Endothelial cell of umbilical vein (primary cell): Measurements from ENCODE around the gene ZNF524. TPM values are rescaled to one million over a fixed set of nuclear protein-coding genes. Genes with fewer than 3 reads are reported as not detected.

ENCODE experiments used
- BruUV-seq: library from RNA; stranded (reverse); fragments of 400-500 nt; replicated peaks from 2 replicates; lab custom pipeline; 2021; lab: Mats Ljungman, UMichigan
- CTCF ChIA-PET: fragments of 300-600, 350-600 bp; sonication (Branson Sonifier 250); formaldehyde crosslinking; loops from one replicate; lab custom pipeline; 2021; ENCODE audit warnings: antibody characterized with exemption, inconsistent platforms; lab: Charles Lee
- POLR2A ChIA-PET: fragments of 300-600, 350-600 bp; sonication (Branson Sonifier 250); formaldehyde crosslinking; loops from one replicate; lab custom pipeline; 2021; ENCODE audit warnings: antibody characterized with exemption, inconsistent platforms; lab: Charles Lee
- DNase-seq: peaks from one replicate; pipeline ENCODE4 v3.0.0-alpha.2; 2011; ENCODE audit warnings: low read depth, low spot score
- FAIRE-seq: peaks from 2 replicates; lab custom pipeline; 2011; peaks lifted over from hg19 to GRCh38; lab: Jason Lieb, UNC
- H2AFZ ChIP-seq: 2 replicates; pipeline ENCODE4 v1.6.0; 2012; ENCODE audit warnings: low read depth, low read length, control low read depth, inconsistent platforms
- H3K27ac ChIP-seq: 2 replicates; pipeline ENCODE4 v1.5.1; 2011; ENCODE audit warnings: low read depth, mild to moderate bottlenecking, control low read depth, low read length, moderate library complexity; ENCODE audit not compliant: insufficient read depth
- H3K27me3 ChIP-seq, 2 experiments: 2 replicates each; pipeline versions ENCODE4 v1.6.0 to v1.6.1; 2011; ENCODE audit warnings: low read length in 2 of 2, mixed read lengths in 1 of 2; ENCODE audit not compliant: control insufficient read depth in 2 of 2, insufficient read depth in 2 of 2
- H3K36me3 ChIP-seq, 2 experiments: 2 replicates in 1 of 2; 3 replicates in 1 of 2; pipeline ENCODE4 v1.5.1; 2011; ENCODE audit warnings: low read length in 2 of 2, mild to moderate bottlenecking in 1 of 2, moderate library complexity in 1 of 2; ENCODE audit not compliant: control insufficient read depth in 2 of 2, insufficient read depth in 2 of 2; ENCODE audit errors: extremely low read depth in 1 of 2
- H3K4me1 ChIP-seq: 3 replicates; pipeline ENCODE4 v1.5.1; 2011; ENCODE audit warnings: mild to moderate bottlenecking, low read length; ENCODE audit not compliant: control insufficient read depth, insufficient read depth; ENCODE audit errors: extremely low read depth
- H3K4me2 ChIP-seq: 2 replicates; pipeline ENCODE4 v1.6.1; 2011; ENCODE audit warnings: low read length, control low read depth, mixed read lengths; ENCODE audit not compliant: insufficient read depth
- H3K4me3 ChIP-seq, 3 experiments: fragments of 200-600 bp in 1 of 3; sonication (generic), shearing (Covaris generic) in 1 of 3; replicated peaks in 1 of 3; 2 replicates each; pipeline ENCODE4 v1.5.1; 2011 to 2016; ENCODE audit warnings: control low read depth in 3 of 3, low read length in 3 of 3, mild to moderate bottlenecking in 2 of 3, inconsistent platforms in 1 of 3, low read depth in 1 of 3, moderate library complexity in 1 of 3; ENCODE audit not compliant: insufficient read depth in 1 of 3
- H3K79me2 ChIP-seq: 2 replicates; pipeline ENCODE4 v1.6.0; 2012; ENCODE audit warnings: low read length, inconsistent platforms; ENCODE audit not compliant: control insufficient read depth, insufficient read depth
- H3K9ac ChIP-seq: replicated peaks from 2 replicates; pipeline ENCODE3; 2011; ENCODE audit warnings: low read length, control low read depth; ENCODE audit not compliant: insufficient read depth; ENCODE audit errors: extremely low read depth
- H3K9me1 ChIP-seq: replicated peaks from 3 replicates; pipeline ENCODE4 v1.6.0; 2011; ENCODE audit warnings: mild to moderate bottlenecking, low read length; ENCODE audit not compliant: control insufficient read depth, insufficient read depth; ENCODE audit errors: extremely low read depth
- H3K9me3 ChIP-seq: replicated peaks from 2 replicates; pipeline ENCODE4 v1.5.1; 2012; ENCODE audit warnings: low read length, inconsistent platforms; ENCODE audit not compliant: control insufficient read depth, insufficient read depth
- H4K20me1 ChIP-seq: replicated peaks from 2 replicates; pipeline ENCODE3; 2011; ENCODE audit warnings: mild to moderate bottlenecking, low read length; ENCODE audit not compliant: control insufficient read depth, insufficient read depth; ENCODE audit errors: extremely low read depth
- CTCF ChIP-seq, 2 donors: IDR thresholded peaks; 1 replicate in 1 of 2; 2 replicates in 1 of 2; pipeline ENCODE4 v1.5.1; 2011; ENCODE audit warnings: low read length in 2 of 2, mild to moderate bottlenecking in 2 of 2, moderate library complexity in 2 of 2, control low read depth in 1 of 2, inconsistent platforms in 1 of 2, low read depth in 1 of 2; ENCODE audit not compliant: insufficient read depth in 1 of 2; ENCODE audit errors: extremely low read depth in 1 of 2
- EZH2 ChIP-seq: IDR thresholded peaks from 2 replicates; pipeline ENCODE4 v1.6.1; 2012; ENCODE audit warnings: borderline replicate concordance, low read depth, mild to moderate bottlenecking, moderate library complexity, low read length, inconsistent platforms; ENCODE audit not compliant: severe bottlenecking
- MAX ChIP-seq: IDR thresholded peaks from 2 replicates; pipeline ENCODE4 v1.6.1; 2011; ENCODE audit not compliant: insufficient read depth, insufficient read length
- POLR2A ChIP-seq: IDR thresholded peaks from 2 replicates; pipeline ENCODE4 v1.6.1; 2012; ENCODE audit warnings: low read depth, mild to moderate bottlenecking, control low read depth, low read length
- dilution Hi-C: fragments of 300-500 bp; cut with MboI; formaldehyde crosslinking; loops from one replicate; pipeline ENCODE4 v1.15.0; 2019; ENCODE audit warnings: low sequenced_read_pairs; ENCODE audit not compliant: extremely low pct_ligation_motif_present
- intact Hi-C: fragments of 100-400 bp; cut with micrococcal nuclease; formaldehyde crosslinking; loops from one replicate; pipeline ENCODE4 v1.10.0; 2022
- polyA plus RNA-seq, 4 experiments: library from polyadenylated mRNA; depleted of rRNA in 3 of 4; stranded (reverse) in 3 of 4; unstranded in 1 of 4; fragments of >200 nt; gene quantifications; 2 replicates each; pipeline versions ENCODE4 v1.2.1 to v1.2.3, GENCODE V29; 2011 to 2012; ENCODE audit warnings: missing spikeins in 1 of 4
- total RNA-seq: library from RNA; stranded (reverse); gene quantifications from 2 replicates; pipeline ENCODE4 v1.2.3, GENCODE V29; 2021

ZNF524 gene
- total and polyA plus RNA-seq, 2 donors (not counting 3 experiments of a cell fraction or from before 2014, with no cell fraction given): 15.2 to 15.4 TPM

- CTCF ChIA-PET: interaction anchor here (0.7 to 3.8 kb wide), 29 partner anchors 12 to 465 kb away, joined by 3 to 40 read pairs (median 5); partner anchors contain the start of genes NAT14, ZNF628 and ZNF784
These were observed 5.8 kb downstream of the ZNF524 start, which contains the start of gene ZNF865 for GRCh38 chr19:55605637-55606470. Gene ZNF865, plus strand, starts transcription at chr19:55605647. Its CDS starts 7,972 bp downstream, at chr19:55613619.

More at GRCh38 chr19:55605637-55606470, 5.8 kb downstream of the ZNF524 start, which contains the start of gene ZNF865:
- intact Hi-C loops: loop anchor here (1.0 to 10.0 kb wide), 7 partner anchors 18 to 440 kb away; partner anchors contain the start of genes C19orf85, DNAAF3, ISOC2 and PPP6R1
- dilution Hi-C loops: loop anchor here (10.0 kb wide), 1 partner anchor 91 kb away; no protein-coding TSS in a partner anchor
- Histone ChIP-seq H3K4me3 (peak within 1 kb of the TSS; percentile 52 to 96 (median 69)), H2AFZ (peak within 1 kb of the TSS; percentile 72), H3K9me3 (no peaks in the 10 kb centered on the region), H3K9me1 (no peaks in the 10 kb centered on the region), H3K27ac (peak within 1 kb of the TSS; percentile 76), H3K79me2 (peaks cover 22% of the 10 kb centered on the region), H4K20me1 (no peaks in the 10 kb centered on the region), H3K9ac (peak within 1 kb of the TSS; percentile 76), H3K4me2 (peak within 1 kb of the TSS; percentile 86), H3K27me3 (no peaks in the 10 kb centered on the region), H3K36me3 (peaks cover 0 to 5% of the 10 kb centered on the region in 2 experiments), H3K4me1 (peaks cover 19% of the 10 kb centered on the region)
- FAIRE-seq: peak; percentile 83
- no TSS peak for BruUV-seq
- POLR2A ChIA-PET: interaction anchor here (1.0 to 1.6 kb wide), 2 partner anchors 12 to 48 kb away, joined by 3 to 5 read pairs; no protein-coding TSS in a partner anchor
- TF ChIP-seq MAX: no peak
- peak; percentile 37 for TF ChIP-seq POLR2A
- TF ChIP-seq CTCF (IDR thresholded peaks at IDR 0.05; ENCODE audit: extremely low read depth in 1 of 2, insufficient read depth in 1 of 2, low read depth in 1 of 2, low read length in 2 of 2): peak; percentile 67 to 81
- TF ChIP-seq EZH2: no peak
- peak; percentile 87 for DNase-seq
